Cardiac muscle cell (in vitro differentiated cells and primary cell): ENCODE measurements around the gene MAN2B2. TPM values are rescaled to one million over a fixed set of nuclear protein-coding genes. Genes with fewer than 3 reads are reported as not detected.

ENCODE experiments used
- DNase-seq, 2 donors: peaks; one replicate each; pipeline versions ENCODE4 v3.0.0 to v3.0.0-alpha.2; 2010 to 2017; ENCODE audit warnings: low read depth in 1 of 2, low spot score in 1 of 2
- H3K27ac ChIP-seq: fragments of 200-600 bp; sonication (generic); 2 replicates; pipeline ENCODE4 v1.5.1; 2016
- H3K27me3 ChIP-seq: fragments of 200-600 bp; sonication (generic); 2 replicates; pipeline ENCODE4 v1.6.0; 2016; ENCODE audit warnings: control low read depth
- H3K36me3 ChIP-seq: fragments of 200-600 bp; sonication (generic); 2 replicates; pipeline ENCODE4 v1.5.1; 2016; ENCODE audit warnings: control low read depth
- H3K4me1 ChIP-seq: fragments of 200-600 bp; sonication (generic); 2 replicates; pipeline ENCODE4 v1.8.1; 2017; ENCODE audit warnings: low read depth, mild to moderate bottlenecking, mixed run types
- H3K4me3 ChIP-seq: fragments of 200-600 bp; sonication (generic); 2 replicates; pipeline ENCODE4 v1.5.1; 2016; ENCODE audit warnings: mild to moderate bottlenecking
- H3K9me3 ChIP-seq: fragments of 200-600 bp; sonication (generic); 2 replicates; pipeline ENCODE4 v1.5.1; 2017; ENCODE audit warnings: low read depth, mild to moderate bottlenecking, control low read depth
- CTCF ChIP-seq: IDR thresholded peaks from 2 replicates; pipeline ENCODE4 v1.5.1; 2012; ENCODE audit warnings: low read depth, mild to moderate bottlenecking, low read length
- polyA plus RNA-seq: library from polyadenylated mRNA; unstranded; fragments of >200 nt; fragmentation: Nextera tagmentation; extraction: Ambion mirVana; gene quantifications from 2 replicates; pipeline ENCODE4 v1.2.1, GENCODE V29; 2016
- total RNA-seq: library from RNA; depleted of rRNA; stranded (reverse); fragments of >200 nt; gene quantifications from 2 replicates; pipeline ENCODE4 v1.2.3, GENCODE V29; 2016

Gene MAN2B2
- total and polyA plus RNA-seq, 2 experiments from 2014 or later: 5.4 to 8.2 TPM

DNA sequence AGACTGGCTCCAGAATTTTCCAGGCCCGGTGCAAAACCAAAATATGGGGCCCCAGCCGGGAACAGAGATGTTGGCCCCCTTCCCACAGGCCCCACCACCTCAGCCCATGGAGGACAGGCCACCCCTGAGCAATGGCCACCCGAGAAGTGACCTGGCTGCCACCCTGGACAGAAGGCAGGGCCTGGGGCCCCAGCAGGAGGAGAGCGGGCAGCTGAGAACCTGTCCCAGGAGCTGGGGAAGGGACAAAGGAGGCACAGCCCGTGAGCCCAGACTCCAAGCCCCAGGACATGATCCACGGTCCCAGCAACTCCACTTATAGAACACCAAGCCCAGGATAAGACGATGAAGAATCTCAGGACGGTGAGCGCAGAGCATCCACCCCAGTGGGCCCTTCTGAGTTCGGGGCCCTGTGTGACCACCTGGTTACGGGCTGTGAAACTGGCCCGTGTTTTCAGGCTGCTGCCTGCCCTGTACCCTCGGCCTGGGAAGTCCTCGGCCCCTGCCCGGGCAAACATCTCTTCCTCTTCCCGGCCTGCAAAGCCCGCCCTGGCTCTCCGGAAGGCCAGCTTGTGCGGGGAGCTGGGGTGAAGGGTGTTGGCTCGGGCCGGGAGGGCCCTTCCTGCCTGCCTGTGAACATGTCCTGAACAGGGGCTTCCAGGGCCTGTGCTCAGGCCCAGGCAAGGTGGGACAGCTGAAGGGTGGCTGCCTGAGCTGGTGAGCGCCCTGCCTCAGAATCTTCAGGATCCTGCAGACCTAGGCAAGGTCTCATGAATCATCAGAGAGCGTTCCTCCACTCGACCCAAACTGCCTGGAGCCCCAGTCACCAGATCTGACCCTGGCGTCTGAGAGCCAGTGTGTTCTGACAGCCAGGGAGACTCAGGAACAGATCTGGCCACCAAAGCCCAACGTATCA, 47.0 kb upstream of the MAN2B2 start:
- Histone ChIP-seq H3K4me1 (no peaks in the 10 kb centered on the region), H3K27ac (no peak overlapping the region), H3K9me3 (no peaks in the 10 kb centered on the region), H3K27me3 (no peaks in the 10 kb centered on the region), H3K4me3 (no peak overlapping the region), H3K36me3 (no peaks in the 10 kb centered on the region)
- TF ChIP-seq CTCF: no peak
- DNase-seq: no peak

DNA sequence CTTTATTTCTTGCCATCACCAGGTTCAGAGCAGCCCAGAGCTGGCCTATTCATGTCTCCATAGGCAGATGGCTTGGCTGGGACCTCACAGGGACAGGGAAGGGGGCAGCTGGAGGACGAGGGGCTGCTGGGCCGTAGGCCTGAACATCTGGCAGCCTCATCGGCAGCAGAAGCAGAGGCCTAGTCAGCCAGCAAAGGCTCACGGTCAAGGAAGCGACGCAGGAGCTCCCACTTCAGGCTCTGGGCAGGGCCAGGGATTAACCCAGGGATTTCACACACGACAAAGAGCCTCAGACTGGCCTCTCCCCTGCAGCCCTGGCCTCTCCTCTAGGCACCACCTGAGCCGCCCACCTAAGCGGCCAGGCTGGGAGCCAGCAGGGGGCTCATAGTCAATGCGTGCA, 46.0 kb upstream of the MAN2B2 start:
- Histone ChIP-seq H3K27ac (no peak overlapping the region), H3K4me3 (no peak overlapping the region), H3K36me3 (no peaks in the 10 kb centered on the region), H3K27me3 (no peaks in the 10 kb centered on the region), H3K9me3 (no peaks in the 10 kb centered on the region), H3K4me1 (no peaks in the 10 kb centered on the region)
- TF ChIP-seq CTCF: no peak
- no peak for DNase-seq

DNA sequence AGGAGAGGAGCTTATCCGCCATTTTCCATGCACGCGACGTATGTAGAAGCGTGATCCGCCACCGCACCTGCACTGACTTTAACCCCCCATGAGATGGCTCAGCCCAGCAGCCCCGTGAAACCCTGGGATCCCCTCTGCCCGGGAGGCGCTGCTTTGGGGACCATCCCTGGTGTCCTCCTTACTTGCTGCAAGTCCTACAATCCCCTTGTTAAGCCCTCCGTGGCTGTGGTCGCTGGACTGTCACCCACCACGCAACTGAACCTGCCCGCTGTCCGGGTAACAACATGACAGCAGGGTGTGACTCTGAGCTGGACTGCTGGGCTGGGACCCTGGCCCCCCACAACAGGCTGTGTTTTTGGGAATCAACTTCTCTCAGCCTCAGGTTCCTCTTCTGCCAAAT, 44.7 kb upstream of the MAN2B2 start:
- H3K4me1 ChIP-seq: no peaks in the 10 kb centered on the region
- no peak overlapping the region for H3K4me3 ChIP-seq
- H3K36me3 ChIP-seq: no peaks in the 10 kb centered on the region
- H3K27me3 ChIP-seq: no peaks in the 10 kb centered on the region
- no peak overlapping the region for H3K27ac ChIP-seq
- TF ChIP-seq CTCF: no peak
- H3K9me3 ChIP-seq: no peaks in the 10 kb centered on the region
- DNase-seq: no peak

- Histone ChIP-seq H3K36me3 (no peaks in the 10 kb centered on the region), H3K27me3 (no peaks in the 10 kb centered on the region), H3K9me3 (no peaks in the 10 kb centered on the region), H3K4me3 (no peak overlapping the region), H3K27ac (no peak overlapping the region), H3K4me1 (no peaks in the 10 kb centered on the region)
- DNase-seq: no peak
- no peak for TF ChIP-seq CTCF
These were observed 44.0 kb upstream of the MAN2B2 start for GRCh38 chr4:6530964-6531363.

- Histone ChIP-seq H3K4me1 (no peaks in the 10 kb centered on the region), H3K9me3 (no peaks in the 10 kb centered on the region), H3K27ac (no peak overlapping the region), H3K4me3 (no peak overlapping the region), H3K27me3 (no peaks in the 10 kb centered on the region), H3K36me3 (no peaks in the 10 kb centered on the region)
- no peak for TF ChIP-seq CTCF
- no peak for DNase-seq
These were observed 42.9 kb upstream of the MAN2B2 start for GRCh38 chr4:6532102-6532501.
